Liver (tissue), 3 donors: ENCODE results near the gene NFIX.

Experiments
- ATF3 ChIP-seq: IDR thresholded peaks from 2 replicates; pipeline ENCODE4 v1.6.1; 2016; ENCODE audit warnings: antibody characterized with exemption
- CTCF ChIP-seq: fragments of 150-350 bp; IDR thresholded peaks from 2 replicates; pipeline ENCODE4 v1.5.1; 2017; ENCODE audit warnings: improper control_type of control experiment, low read depth, low read length; ENCODE audit not compliant: missing input control
- FOXA1 ChIP-seq: IDR thresholded peaks from 2 replicates; pipeline ENCODE4 v1.6.1; 2016; ENCODE audit warnings: antibody characterized with exemption
- GABPA ChIP-seq, 2 donors: IDR thresholded peaks in 1 of 2; conservative IDR thresholded peaks in 1 of 2; 2 replicates each; pipeline ENCODE4 v1.6.1; 2016; ENCODE audit warnings: antibody characterized with exemption in 2 of 2, mild to moderate bottlenecking in 1 of 2, moderate library complexity in 1 of 2
- MAX ChIP-seq: IDR thresholded peaks from 2 replicates; pipeline ENCODE4 v1.6.1; 2016; ENCODE audit warnings: antibody characterized with exemption
- RAD21 ChIP-seq, 2 donors: IDR thresholded peaks; 2 replicates each; pipeline ENCODE4 v1.6.1; 2016; ENCODE audit warnings: antibody characterized with exemption in 2 of 2, mild to moderate bottlenecking in 2 of 2
- SP1 ChIP-seq: IDR thresholded peaks from 2 replicates; pipeline ENCODE4 v1.6.1; 2018; ENCODE audit warnings: antibody characterized with exemption, mild to moderate bottlenecking
- TAF1 ChIP-seq: conservative IDR thresholded peaks from 2 replicates; pipeline ENCODE4 v1.6.1; 2016; ENCODE audit warnings: antibody characterized with exemption, mild to moderate bottlenecking
- YY1 ChIP-seq: IDR thresholded peaks from 2 replicates; pipeline ENCODE4 v1.6.1; 2016; ENCODE audit warnings: antibody characterized with exemption, mild to moderate bottlenecking
- ZBTB33 ChIP-seq: IDR thresholded peaks from 2 replicates; pipeline ENCODE4 v1.6.1; 2016; ENCODE audit warnings: antibody characterized with exemption
- donor health status: healthy.
- donor health status: healthy.

- TF ChIP-seq CTCF (peak; percentile 21), ZBTB33 (no peak), ATF3 (no peak), MAX (no peak), RAD21 (IDR thresholded peaks at IDR 0.05) (peak; percentile 62 to 72), SP1 (no peak), GABPA (IDR thresholded peaks at IDR 0.05 in 1 of 2, conservative IDR thresholded peaks at IDR 0.05 in 1 of 2) (no peak), YY1 (no peak), TAF1 (no peak), FOXA1 (no peak)
Observed at GRCh38 chr19:13036366-13036976, 41.2 kb downstream of the NFIX start.
